Measurements from ENCODE around the gene HEBP2. TPM values are rescaled to one million over a fixed set of nuclear protein-coding genes. Genes with fewer than 3 reads are reported as not detected.

HEBP2 gene
- total RNA-seq, 1 experiment from 2014 or later = 58.9 TPM

- Histone ChIP-seq H3K79me2 (ENCODE audit: low read length) (peaks cover 10% of the 10 kb centered on the region), H4K20me1 (ENCODE audit: low read length) (no peaks in the 10 kb centered on the region), H2AFZ (ENCODE audit: low read length) (peak overlapping the region; percentile 98), H3K27me3 (ENCODE audit: low read length) (no peaks in the 10 kb centered on the region), H3K4me2 (ENCODE audit: low read length) (peak overlapping the region; percentile 90), H3K9me3 (ENCODE audit: low read length) (no peaks in the 10 kb centered on the region), H3K4me1 (ENCODE audit: insufficient read depth, low read length) (peaks cover 20% of the 10 kb centered on the region; the same call in 1 of the 2 replicates), H3K9ac (ENCODE audit: low read length) (peak overlapping the region; percentile 92), H3K4me3 (ENCODE audit: low read length) (peak overlapping the region; percentile 95), H3F3A (ENCODE audit: low read length, unreplicated experiment) (no peaks in the 10 kb centered on the region), H3K9me2 (replicated peaks; ENCODE audit: low read length) (no peaks in the 10 kb centered on the region), H3K36me3 (ENCODE audit: low read depth, low read length) (peaks cover 18% of the 10 kb centered on the region), H3K27ac (ENCODE audit: low read length) (peak overlapping the region; percentile 45)
- peak; percentile 6 for ATAC-seq
- intact Hi-C loops (cut with micrococcal nuclease) = loop anchor here (5.0 kb wide), 1 partner anchor 241 kb away; the partner anchor contains the start of gene ARFGEF3
- ChIA-PET POLR2A (ENCODE audit: unreplicated experiment) (no interaction called here), CTCF (interaction anchor here (0.5 kb wide), 1 partner anchor 53 kb away, joined by 3 read pairs; no protein-coding TSS in a partner anchor)
- BruUV-seq (replicated peaks) = TSS peak; percentile 88
- no peak for DNase-seq
- TF ChIP-seq CTCF (conservative IDR thresholded peaks at IDR 0.05; ENCODE audit: low read depth, low read length) = peak; percentile 34
- no peak for TF ChIP-seq EZH2phosphoT487 (IDR thresholded peaks at IDR 0.05; ENCODE audit: borderline replicate concordance, low read length)
These were observed 661 bp upstream of the HEBP2 start for GRCh38 chr6:138403324-138403800.

- no peaks in the 10 kb centered on the region for H3K27me3 ChIP-seq (ENCODE audit: low read length)
- no TSS peak for BruUV-seq (replicated peaks)
- CTCF ChIA-PET = no interaction called here
- no peaks in the 10 kb centered on the region for H4K20me1 ChIP-seq (ENCODE audit: low read length)
- H3F3A ChIP-seq (ENCODE audit: low read length, unreplicated experiment) = no peaks in the 10 kb centered on the region
- peak overlapping the region; percentile 89 for H2AFZ ChIP-seq (ENCODE audit: low read length)
- POLR2A ChIA-PET (ENCODE audit: unreplicated experiment) = no interaction called here
- H3K27ac ChIP-seq (ENCODE audit: low read length) = peak overlapping the region; percentile 45
- H3K9me2 ChIP-seq (replicated peaks; ENCODE audit: low read length) = no peaks in the 10 kb centered on the region
- H3K9me3 ChIP-seq (ENCODE audit: low read length) = no peaks in the 10 kb centered on the region
- H3K9ac ChIP-seq (ENCODE audit: low read length) = peak overlapping the region; percentile 92
- ATAC-seq (peak; percentile 6), DNase-seq (peak; percentile 8)
- peaks cover 25% of the 10 kb centered on the region for H3K36me3 ChIP-seq (ENCODE audit: low read depth, low read length)
- TF ChIP-seq CTCF (conservative IDR thresholded peaks at IDR 0.05; ENCODE audit: low read depth, low read length) (no peak), EZH2phosphoT487 (IDR thresholded peaks at IDR 0.05; ENCODE audit: borderline replicate concordance, low read length) (no peak)
- peak overlapping the region; percentile 83 for H3K4me2 ChIP-seq (ENCODE audit: low read length)
- intact Hi-C loops (cut with micrococcal nuclease) = loop anchor here (5.0 kb wide), 1 partner anchor 243 kb away; the partner anchor contains the start of gene ARFGEF3
- peaks cover 22% of the 10 kb centered on the region; the same call in 1 of the 2 replicates for H3K4me1 ChIP-seq (ENCODE audit: insufficient read depth, low read length)
- H3K79me2 ChIP-seq (ENCODE audit: low read length) = peaks cover 10% of the 10 kb centered on the region
- peak overlapping the region; percentile 95 for H3K4me3 ChIP-seq (ENCODE audit: low read length)
These were observed 779 bp downstream of the HEBP2 start for GRCh38 chr6:138404666-138405337.

- ATAC-seq = no peak
- Histone ChIP-seq H3K79me2 (ENCODE audit: low read length) (peaks cover 10% of the 10 kb centered on the region), H3K27ac (ENCODE audit: low read length) (no peak overlapping the region), H3K4me2 (ENCODE audit: low read length) (peak overlapping the region; percentile 83), H3F3A (ENCODE audit: low read length, unreplicated experiment) (no peaks in the 10 kb centered on the region), H3K9me2 (replicated peaks; ENCODE audit: low read length) (no peaks in the 10 kb centered on the region), H3K9me3 (ENCODE audit: low read length) (no peaks in the 10 kb centered on the region), H3K36me3 (ENCODE audit: low read depth, low read length) (peaks cover 26% of the 10 kb centered on the region), H3K27me3 (ENCODE audit: low read length) (no peaks in the 10 kb centered on the region), H3K4me1 (ENCODE audit: insufficient read depth, low read length) (peaks cover 33% of the 10 kb centered on the region), H3K9ac (ENCODE audit: low read length) (no peak overlapping the region), H3K4me3 (ENCODE audit: low read length) (peak overlapping the region; percentile 95; the same call in 1 of the 2 replicates), H4K20me1 (ENCODE audit: low read length) (no peaks in the 10 kb centered on the region), H2AFZ (ENCODE audit: low read length) (no peak overlapping the region)
- BruUV-seq (replicated peaks) = no TSS peak
- CTCF ChIA-PET = no interaction called here
- POLR2A ChIA-PET (ENCODE audit: unreplicated experiment) = no interaction called here
- intact Hi-C loops (cut with micrococcal nuclease) = no loop called here
- TF ChIP-seq EZH2phosphoT487 (IDR thresholded peaks at IDR 0.05; ENCODE audit: borderline replicate concordance, low read length) (no peak), EZH2 (IDR thresholded peaks at IDR 0.05; ENCODE audit: low read length, unreplicated experiment) (no peak), CTCF (conservative IDR thresholded peaks at IDR 0.05; ENCODE audit: low read depth, low read length) (no peak)
- DNase-seq = no peak
These were observed 1.9 kb downstream of the HEBP2 start for GRCh38 chr6:138405816-138406413.
